AG04449 (cell line): ENCODE data around the gene STEAP2.

ENCODE experiments used
- CTCF ChIA-PET: fragments of 350-600 bp; formaldehyde crosslinking; extraction: SDS; loops from one replicate; lab custom pipeline; 2021; ENCODE audit warnings: antibody characterized with exemption; lab: Yijun Ruan, JAX
- POLR2A ChIA-PET: fragments of 400-600, 350-600 bp; formaldehyde crosslinking; extraction: SDS; loops from one replicate; lab custom pipeline; 2020; ENCODE audit warnings: antibody characterized with exemption, inconsistent platforms; lab: Yijun Ruan, JAX
- DNase-seq: peaks from one replicate; pipeline ENCODE4 v3.0.0-alpha.2; 2010; ENCODE audit warnings: low read depth, low spot score
- H3K4me3 ChIP-seq: 2 replicates; pipeline ENCODE4 v1.5.1; 2011; ENCODE audit warnings: low read depth, mild to moderate bottlenecking, control low read depth, low read length
- CTCF ChIP-seq: IDR thresholded peaks from one replicate; pipeline ENCODE4 v1.5.1; 2011; ENCODE audit warnings: mild to moderate bottlenecking, moderate library complexity, low read length, control low read depth, inconsistent platforms; ENCODE audit not compliant: insufficient read depth; ENCODE audit errors: missing control alignments

Gene STEAP2

GRCh38 chr7:90224195-90224594, 12.7 kb downstream of the STEAP2 start:
- no peak for DNase-seq

GRCh38 chr7:90225181-90225580, 13.6 kb downstream of the STEAP2 start:
- H3K4me3 ChIP-seq = no peak overlapping the region
- ChIA-PET CTCF (interaction anchor here (3.7 kb wide), 1 partner anchor 14 kb away, joined by 20 read pairs; the partner anchor contains the start of gene STEAP2), POLR2A (no interaction called here)
- no peak for TF ChIP-seq CTCF
- no peak for DNase-seq

More at GRCh38 chr7:90224195-90224594, 12.7 kb downstream of the STEAP2 start:
- POLR2A ChIA-PET = interaction anchor here (1.6 kb wide), 1 partner anchor 13 kb away, joined by 3 read pairs; the partner anchor contains the start of gene STEAP2
- no peak for TF ChIP-seq CTCF
- H3K4me3 ChIP-seq = no peak overlapping the region
- CTCF ChIA-PET = interaction anchor here (1.1 to 3.7 kb wide), 2 partner anchors 12 to 13 kb away, joined by 5 to 20 read pairs; partner anchors contain the start of gene STEAP2

GRCh38 chr7:90225601-90226000, 14.1 kb downstream of the STEAP2 start:
- no peak for DNase-seq
- H3K4me3 ChIP-seq = no peak overlapping the region
- CTCF ChIA-PET = interaction anchor here (3.7 kb wide), 1 partner anchor 14 kb away, joined by 20 read pairs; the partner anchor contains the start of gene STEAP2
- POLR2A ChIA-PET = no interaction called here
- TF ChIP-seq CTCF = no peak

GRCh38 chr7:90227259-90227658, 15.7 kb downstream of the STEAP2 start:
- no peak overlapping the region for H3K4me3 ChIP-seq
- TF ChIP-seq CTCF = no peak
- ChIA-PET POLR2A (no interaction called here), CTCF (interaction anchor here (3.7 kb wide), 1 partner anchor 16 kb away, joined by 20 read pairs; the partner anchor contains the start of gene STEAP2)
- DNase-seq = no peak

GRCh38 chr7:90229682-90230081, 18.1 kb downstream of the STEAP2 start:
- ChIA-PET POLR2A (interaction anchor here (1.0 kb wide), 1 partner anchor 18 kb away, joined by 4 read pairs; the partner anchor contains the start of gene STEAP2), CTCF (interaction anchor here (1.4 to 1.6 kb wide), 3 partner anchors 10 to 198 kb away, joined by 3 to 6 read pairs (median 3); partner anchors contain the start of gene STEAP2)
- DNase-seq = no peak
- H3K4me3 ChIP-seq = no peak overlapping the region
- TF ChIP-seq CTCF = no peak

- no peak overlapping the region for H3K4me3 ChIP-seq
- DNase-seq = no peak
- POLR2A ChIA-PET = no interaction called here
- no peak for TF ChIP-seq CTCF
- CTCF ChIA-PET = interaction anchor here (1.2 to 1.4 kb wide), 2 partner anchors 19 to 197 kb away, joined by 3 to 6 read pairs; partner anchors contain the start of gene STEAP2
Measured at GRCh38 chr7:90230834-90231233, 19.3 kb downstream of the STEAP2 start.
